GM18526 (cell line): ENCODE measurements around the gene ACAN.

Experiments used
- POLR2A ChIP-seq: IDR thresholded peaks from 3 replicates; pipeline ENCODE4 v1.6.1; 2011; ENCODE audit not compliant: insufficient read length; ENCODE audit errors: extremely low read depth

Gene ACAN

DNA sequence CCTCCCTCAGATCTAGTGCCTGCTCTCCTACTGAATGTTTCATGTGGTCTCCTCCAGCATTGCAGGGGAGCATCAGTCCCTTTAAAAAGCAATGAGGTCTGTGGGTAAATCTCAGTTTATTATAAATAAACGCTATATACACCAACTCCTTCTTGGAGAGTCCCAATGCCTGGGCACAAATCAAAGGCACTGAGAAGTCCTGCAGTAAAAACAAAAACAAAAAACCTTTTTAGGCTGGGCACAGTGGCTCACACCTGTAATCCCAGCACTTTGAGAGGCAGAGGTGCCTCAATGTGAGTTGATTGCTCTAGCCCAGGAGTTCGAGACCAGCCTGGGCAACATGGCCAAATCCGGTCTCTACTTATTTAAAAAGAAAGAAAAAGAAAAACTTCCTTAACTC is 45.0 kb downstream of the ACAN start:
- TF ChIP-seq POLR2A: no peak

DNA sequence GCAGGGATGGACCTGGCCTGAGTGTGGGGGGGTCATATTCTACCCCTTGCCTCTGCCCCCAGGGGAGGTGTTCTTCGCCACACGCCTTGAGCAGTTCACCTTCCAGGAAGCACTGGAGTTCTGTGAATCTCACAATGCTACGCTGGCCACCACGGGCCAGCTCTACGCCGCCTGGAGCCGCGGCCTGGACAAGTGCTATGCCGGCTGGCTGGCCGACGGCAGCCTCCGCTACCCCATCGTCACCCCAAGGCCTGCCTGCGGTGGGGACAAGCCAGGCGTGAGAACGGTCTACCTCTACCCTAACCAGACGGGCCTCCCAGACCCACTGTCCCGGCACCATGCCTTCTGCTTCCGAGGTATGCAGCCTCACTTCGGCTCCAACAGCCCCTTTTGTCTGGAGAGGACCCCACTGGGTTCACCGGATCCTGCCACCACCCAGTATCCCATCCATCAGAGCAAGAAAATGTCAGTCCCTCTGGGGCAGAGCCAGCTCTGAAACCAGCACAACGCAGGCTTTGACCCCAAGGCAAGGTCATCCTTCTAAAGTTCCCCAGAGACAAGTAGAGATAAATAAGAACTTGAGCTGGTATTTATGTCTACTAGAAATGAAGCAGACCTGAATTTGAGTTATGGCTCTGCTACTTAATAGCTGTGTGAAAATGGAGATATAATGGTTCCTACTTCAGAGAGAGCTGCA is 46.3 kb downstream of the ACAN start:
- TF ChIP-seq POLR2A: no peak

DNA sequence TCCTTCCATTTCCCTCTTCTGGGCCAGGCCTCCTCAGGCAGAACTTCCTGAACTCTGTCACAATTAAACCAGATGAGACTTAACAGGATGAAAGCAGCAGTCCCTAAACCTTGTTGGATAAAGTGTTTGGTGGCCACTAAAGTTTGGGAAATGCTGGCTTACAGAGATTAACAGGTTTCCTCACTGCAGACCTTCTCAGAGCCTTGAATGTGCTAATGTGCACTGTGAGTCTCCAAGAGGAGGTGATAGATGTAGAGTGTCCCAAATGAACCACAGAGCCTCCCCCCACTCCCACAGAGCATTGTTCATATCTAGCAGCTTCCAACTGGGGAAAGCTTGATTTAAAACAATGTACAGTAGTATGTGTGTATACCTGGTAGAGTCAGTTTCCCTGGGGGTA is 49.2 kb downstream of the ACAN start:
- no peak for TF ChIP-seq POLR2A

DNA sequence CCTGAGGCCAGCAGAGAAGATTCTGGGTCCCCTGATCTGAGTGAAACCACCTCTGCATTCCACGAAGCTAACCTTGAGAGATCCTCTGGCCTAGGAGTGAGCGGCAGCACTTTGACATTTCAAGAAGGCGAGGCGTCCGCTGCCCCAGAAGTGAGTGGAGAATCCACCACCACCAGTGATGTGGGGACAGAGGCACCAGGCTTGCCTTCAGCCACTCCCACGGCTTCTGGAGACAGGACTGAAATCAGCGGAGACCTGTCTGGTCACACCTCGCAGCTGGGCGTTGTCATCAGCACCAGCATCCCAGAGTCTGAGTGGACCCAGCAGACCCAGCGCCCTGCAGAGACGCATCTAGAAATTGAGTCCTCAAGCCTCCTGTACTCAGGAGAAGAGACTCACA is 55.7 kb downstream of the ACAN start:
- no peak for TF ChIP-seq POLR2A

DNA sequence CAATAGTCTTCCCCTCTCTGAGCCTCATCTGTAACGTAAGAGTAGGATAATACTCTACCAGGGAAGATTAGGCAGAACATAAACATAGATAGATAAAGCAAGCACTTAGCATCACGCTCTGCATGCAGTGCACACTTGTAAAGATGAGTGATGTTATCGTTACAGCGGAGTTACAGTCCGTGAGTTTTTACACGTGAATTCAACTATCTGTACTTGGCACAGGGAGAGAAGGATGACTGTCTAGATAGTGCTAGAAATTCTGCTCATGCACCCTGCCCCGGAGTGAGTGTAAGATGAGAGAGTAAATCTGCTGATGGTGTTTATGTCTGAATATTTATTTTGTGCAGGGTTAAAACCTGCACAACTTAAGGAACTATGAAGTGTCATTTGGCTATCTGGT is 56.3 kb downstream of the ACAN start:
- no peak for TF ChIP-seq POLR2A

DNA sequence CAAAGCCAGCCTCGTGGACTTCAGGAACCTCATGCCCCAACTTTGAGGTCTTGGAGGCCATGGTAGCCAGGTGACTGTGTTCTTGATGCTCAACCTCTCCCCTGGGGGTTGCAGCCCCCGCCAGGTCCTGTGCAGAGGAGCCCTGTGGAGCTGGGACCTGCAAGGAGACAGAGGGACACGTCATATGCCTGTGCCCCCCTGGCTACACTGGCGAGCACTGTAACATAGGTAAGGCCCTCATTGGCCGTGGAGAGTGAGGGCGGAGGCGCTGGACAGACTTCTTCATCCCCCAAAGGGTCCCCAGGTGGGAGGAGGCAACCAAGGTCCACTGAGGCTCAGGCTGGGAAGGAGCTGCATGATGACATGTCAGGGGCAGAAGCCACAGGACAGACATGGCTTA is 57.0 kb downstream of the ACAN start:
- TF ChIP-seq POLR2A: no peak

DNA sequence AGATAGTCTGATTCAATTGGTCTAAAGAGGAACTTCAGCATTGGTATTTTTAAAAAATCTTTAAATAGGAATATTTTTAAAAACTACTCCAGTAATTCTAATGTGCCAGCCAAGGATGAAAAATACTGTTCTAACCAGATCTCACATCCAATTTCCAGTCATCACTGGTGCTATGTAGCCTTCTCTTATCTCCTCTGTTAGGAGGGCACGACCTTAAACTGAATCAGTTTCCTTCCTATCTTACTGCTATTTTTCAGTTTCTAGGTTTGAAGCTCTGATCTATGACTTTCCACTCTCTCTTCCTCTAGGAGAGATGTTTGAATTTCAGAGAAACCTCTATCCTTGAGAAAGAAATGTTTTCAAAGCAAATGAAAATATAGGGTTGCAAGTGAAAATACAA is 60.2 kb downstream of the ACAN start:
- no peak for TF ChIP-seq POLR2A

DNA sequence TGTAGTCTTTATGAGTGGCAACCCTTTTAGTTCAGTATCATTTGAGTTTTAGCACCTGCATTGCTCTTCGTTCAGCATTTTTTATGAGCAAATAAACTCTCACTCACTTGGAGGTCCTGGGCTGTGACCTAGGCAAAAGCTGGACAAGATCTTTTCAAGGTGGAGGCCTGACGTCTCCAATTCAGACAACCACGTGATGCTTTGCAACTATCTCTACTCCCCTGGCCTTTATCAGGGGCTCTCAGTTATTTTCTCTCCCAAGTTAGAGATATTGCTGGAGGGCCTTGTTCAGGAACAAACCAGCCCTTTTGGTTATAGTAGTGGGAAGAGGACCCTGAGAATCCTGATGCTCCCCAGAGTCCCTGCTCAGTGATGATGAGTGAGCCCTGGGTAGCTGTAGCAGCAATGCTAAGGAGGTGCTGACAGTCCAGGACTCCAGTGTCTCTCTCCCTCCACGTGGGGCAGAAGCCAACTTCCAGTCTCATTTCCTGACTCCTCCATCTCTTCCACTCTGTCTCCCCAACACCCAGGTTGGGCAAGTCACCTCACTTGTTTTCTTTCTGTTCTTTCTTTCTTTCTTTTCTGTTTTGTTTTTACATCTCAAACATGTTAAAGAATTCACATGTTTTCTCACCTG is 61.7 kb downstream of the ACAN start:
- TF ChIP-seq POLR2A: no peak

DNA sequence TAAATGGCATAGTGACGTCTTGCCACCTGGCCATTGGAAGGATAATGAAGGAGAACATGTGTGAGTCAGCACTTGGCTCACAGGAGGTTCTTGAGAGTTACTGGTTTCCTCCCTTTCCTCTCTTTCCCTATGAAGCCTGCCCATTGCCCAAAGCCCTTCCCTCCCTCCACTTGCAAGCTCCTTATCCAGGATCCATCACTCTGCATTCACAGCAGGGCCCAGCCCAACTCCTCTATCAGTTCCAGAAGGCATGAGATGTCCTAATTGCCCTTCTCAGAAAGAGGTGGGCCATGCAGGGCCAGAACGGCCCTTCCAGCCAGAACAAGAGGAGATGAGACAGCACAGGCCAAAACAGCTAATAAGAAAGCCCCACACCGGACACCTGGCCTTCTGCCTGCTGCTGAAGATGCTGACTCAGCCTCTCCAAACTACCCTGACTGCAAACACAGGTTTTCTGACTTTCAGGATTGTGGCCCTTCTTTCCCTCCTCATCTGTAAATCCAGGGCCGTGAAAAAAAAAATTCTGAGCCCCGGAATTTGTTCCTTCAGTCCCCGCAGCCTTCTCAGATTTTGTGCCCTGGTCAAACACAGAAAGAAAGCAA is 62.4 kb downstream of the ACAN start:
- no peak for TF ChIP-seq POLR2A

DNA sequence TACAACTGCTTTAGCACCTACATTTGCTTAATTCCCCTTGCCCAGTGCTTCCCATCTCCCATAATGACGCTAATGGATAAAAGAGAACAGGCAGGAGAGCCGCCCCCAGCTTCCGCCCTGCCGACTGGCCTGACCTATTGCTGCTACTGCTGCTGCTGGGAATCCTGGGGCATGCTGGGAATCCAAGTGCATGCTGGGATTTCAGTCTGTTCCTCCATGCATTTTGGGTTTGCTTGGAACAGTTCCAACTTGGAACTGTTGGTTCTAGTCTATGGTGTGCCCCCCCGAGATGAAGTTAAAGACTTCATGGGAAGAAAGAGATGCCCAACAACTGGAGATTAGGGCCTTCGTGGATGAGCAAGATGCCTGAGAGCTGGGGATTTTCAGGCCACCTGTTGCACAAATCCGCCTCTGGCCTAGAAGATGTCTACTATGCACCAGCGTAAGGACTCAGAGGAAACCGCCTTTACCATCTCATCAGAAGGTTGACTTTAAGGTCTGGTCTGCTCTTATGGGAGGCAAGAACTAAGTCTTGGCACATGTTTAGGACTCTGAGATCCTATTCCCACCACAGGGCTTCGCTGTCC is 63.2 kb downstream of the ACAN start:
- TF ChIP-seq POLR2A: no peak

DNA sequence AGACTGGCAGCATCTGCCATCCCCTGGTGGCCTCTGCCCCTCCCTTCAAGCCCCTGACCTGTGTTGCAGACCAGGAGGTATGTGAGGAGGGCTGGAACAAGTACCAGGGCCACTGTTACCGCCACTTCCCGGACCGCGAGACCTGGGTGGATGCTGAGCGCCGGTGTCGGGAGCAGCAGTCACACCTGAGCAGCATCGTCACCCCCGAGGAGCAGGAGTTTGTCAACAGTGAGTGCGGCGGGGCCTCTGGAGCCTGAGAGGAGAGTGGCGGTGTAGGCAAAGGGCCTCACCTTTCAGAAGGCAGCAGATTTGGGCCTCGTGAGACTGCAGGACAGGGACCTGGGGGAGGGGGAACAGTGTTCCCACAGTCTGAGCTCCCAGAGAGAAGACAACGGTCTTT is 68.1 kb downstream of the ACAN start:
- TF ChIP-seq POLR2A: no peak

DNA sequence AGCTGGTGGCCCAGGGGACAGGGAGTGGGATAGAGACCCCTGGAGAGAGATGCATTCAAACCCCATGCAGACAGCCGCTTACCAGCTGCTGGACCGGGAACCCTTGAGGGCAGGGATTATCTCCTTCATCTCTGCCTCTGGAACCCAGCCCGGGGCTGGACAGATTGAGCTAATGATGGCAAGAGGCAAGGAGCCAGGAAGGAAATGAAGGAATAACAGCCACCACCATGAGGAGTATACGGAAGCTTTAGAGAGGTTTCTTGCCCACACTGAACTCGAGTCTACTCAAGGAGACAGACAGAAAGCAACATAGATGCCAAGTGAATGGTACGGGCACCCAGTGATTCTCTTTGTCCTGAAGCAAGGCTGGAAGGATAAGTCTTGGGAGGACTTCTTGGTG is 68.9 kb downstream of the ACAN start:
- TF ChIP-seq POLR2A: no peak

DNA sequence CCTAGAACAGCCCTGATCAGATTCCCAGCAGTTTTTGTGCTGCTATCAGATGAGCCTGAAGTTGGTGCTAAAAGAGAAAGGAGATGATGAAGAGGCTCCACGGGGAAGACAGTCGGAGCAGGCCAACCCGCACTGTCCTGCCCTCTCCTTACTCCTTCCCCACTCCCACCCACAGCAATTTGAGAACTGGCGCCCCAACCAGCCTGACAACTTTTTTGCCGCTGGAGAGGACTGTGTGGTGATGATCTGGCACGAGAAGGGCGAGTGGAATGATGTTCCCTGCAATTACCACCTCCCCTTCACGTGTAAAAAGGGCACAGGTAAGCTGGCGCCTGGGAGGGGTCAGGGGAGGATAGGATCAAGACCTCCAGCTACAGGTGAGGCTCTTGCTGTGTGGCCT is 69.5 kb downstream of the ACAN start:
- TF ChIP-seq POLR2A: no peak

DNA sequence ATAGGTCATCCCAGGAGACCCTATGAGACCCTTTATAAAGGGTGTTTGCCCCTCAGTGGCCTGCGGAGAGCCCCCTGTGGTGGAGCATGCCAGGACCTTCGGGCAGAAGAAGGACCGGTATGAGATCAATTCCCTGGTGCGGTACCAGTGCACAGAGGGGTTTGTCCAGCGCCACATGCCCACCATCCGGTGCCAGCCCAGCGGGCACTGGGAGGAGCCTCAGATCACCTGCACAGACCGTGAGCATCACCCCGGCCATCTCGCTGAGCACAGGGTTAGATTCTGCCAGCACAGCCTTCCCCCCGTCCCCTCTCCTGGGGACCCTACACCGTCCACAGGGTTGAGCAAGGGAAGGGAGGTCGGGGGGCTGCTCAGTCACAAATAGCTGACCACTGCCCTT is 70.5 kb downstream of the ACAN start:
- TF ChIP-seq POLR2A: no peak

DNA sequence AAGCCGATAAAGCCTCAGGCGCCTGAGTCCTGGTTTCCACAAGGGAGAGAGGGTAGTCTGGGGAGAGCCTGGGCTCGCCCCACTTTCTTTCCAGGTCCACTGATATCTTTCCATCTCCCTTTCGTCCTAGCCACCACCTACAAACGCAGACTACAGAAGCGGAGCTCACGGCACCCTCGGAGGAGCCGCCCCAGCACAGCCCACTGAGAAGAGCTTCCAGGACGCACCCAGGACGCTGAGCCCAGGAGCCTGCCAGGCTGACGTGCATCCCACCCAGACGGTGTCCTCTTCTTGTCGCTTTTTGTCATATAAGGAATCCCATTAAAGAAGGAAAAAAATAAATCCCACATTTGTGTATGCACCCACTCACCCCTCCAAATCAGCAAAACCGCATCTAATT is 71.0 kb downstream of the ACAN start:
- no peak for TF ChIP-seq POLR2A

DNA sequence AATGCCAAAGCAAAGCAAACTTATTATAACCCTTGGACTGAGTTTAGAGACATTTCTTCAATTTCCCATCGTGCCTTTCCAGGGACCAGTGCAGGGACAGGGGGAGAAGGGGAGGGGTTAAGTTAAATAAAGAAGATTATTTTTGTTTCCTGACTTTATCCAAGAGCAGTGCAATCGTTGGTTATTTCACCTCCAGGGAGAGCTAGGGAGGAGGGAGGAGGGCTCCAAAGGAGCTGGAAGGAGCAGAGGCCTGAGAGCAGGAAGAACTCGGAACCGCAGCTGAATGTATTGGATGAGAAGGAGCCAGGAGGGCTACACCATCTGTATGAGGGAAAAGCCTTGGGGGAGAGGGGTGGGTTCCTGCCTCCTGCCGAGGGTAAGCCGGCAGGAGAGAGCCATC is 71.4 kb downstream of the ACAN start:
- no peak for TF ChIP-seq POLR2A
